ENCODE measurements around the gene SRSF7.
"Not testable (repeated sequence)": the region's sequence is repeated elsewhere in the genome, so short reads cannot be mapped to it uniquely, and the experiment has no call there.

Gene SRSF7

DNA sequence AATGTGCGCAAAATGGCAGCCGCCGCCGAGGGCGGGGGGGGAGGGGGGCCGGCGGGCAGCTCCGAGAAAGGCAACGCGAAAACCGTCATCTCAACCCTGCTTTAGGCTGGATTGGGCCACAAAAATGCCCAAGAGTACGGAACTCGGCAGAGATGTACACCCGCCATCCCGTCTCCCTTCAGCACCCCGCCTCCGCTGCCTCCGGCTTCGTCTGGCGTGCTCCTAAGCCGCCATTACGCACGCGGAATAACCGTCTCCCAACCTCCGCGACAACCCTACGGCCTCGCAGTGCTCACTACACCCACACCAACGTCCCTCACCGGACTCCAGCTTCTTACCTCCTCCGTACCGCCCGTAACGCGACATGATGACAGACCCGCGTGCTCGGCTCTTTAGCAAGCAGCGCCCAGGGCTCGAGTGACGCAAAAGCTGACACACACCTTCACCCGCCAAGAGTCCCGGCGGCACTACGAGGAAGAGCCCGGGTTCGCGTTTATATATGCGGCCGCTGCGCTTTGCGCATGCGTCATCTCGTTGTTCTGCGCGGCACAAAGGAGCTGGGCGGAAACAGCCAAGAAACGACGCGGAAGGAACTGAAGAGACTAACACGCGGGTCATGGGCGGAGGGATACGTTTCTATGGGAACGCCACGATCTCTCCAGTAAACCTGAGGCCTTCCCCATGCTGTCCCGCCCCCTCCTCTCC, at the start of gene SRSF7:
SRSF7 (minus strand) TSS at position 471 of the 705 bp plus-strand sequence; CDS start at position 366, 105 bp downstream.
- peak; percentile 97 for DNase-seq (ENCODE audit: low read depth)

DNA sequence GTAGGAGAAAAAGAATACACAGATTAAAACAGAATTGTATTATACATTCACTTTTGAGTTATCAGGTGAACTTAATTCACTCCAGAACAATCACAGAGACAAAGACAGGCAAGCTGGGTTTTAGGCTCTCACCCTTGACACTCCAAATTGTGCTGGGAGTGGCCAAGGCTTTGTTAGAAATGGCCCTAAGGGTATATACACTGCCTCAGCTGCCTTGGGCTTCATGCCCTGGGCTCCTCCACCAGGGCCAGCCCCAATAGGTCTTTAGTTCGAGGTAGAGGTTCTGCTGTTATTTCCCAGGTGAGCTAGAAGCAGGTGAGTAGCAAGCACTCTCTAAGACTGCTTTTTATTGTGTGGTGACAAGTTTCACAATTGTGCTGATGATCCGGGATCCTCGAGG, 46.8 kb upstream of the SRSF7 start:
- no peak for DNase-seq (ENCODE audit: low read depth)

DNA sequence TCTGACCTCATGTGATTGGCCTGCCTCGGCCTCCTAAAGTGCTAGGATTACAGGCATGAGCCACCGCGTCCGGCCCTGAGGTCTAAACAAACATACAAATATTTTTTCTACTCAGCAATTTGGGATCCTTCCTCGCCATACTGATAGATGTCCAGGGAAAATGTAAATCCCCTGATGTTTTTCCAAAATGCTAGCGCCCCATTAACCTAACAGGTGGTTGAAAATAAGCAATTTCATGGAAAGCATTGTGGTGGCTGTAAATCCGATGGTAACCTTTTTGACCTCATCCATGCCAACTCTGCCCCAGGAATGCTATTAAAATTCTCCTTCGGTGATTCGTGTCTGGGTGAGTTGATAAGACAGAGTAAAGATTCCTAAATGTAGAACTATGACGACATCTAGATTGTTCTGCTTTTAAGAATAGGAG, 46.1 kb upstream of the SRSF7 start:
- no peak for DNase-seq (ENCODE audit: low read depth)

DNA sequence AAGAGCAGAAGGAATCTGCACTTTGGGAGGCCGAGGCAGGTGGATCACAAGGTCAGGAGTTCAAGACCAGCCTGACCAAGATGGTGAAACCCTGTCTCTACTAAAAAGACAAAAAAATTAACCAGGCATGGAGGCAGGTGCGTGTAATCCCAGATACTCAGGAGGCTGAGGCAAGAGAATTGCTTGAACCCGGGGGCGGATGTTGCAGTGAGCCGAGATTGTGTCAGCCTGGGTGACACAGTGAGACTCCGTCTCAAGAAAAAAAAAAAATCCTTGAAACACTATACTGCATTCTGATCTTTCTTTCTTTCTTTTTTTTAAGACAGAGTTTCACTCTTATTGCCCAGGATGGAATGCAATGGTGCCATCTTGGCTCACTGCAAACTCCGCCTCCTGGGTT, 43.9 kb upstream of the SRSF7 start:
- not testable (repeated sequence) for DNase-seq (ENCODE audit: low read depth)

DNA sequence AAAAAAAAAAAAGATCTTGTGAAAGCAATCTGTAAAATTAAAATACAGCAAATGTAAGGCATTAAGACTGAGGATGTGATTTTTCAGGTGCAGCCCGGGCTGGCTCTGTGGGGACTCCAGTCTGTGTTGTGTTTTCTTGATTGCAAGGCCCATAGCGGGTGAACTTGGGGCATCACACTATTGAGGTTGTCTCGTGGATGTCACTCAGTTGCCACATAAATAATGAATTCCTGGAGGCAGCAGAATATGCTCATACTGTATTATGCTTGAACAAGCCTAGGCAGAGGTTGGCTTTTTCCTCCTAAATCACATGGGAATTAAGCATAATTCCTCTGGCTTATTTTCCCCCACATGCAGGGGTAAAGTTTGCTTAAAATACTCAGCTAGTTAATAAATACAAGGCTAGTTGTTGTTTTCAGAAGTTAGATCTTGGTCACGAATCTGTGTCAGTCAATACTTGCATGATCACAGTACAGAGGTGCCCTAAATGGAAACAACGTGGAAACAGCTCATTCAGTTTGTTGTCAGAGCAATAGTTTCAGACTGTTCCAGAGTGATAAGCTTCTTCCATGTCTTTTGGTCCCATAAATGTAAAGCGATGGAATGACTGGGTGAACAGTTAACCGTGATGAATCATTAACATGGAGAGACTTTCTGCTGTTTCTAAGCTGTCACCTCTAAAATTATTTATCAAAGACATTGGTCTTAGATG, 43.2 kb upstream of the SRSF7 start:
- no peak for DNase-seq (ENCODE audit: low read depth)

DNA sequence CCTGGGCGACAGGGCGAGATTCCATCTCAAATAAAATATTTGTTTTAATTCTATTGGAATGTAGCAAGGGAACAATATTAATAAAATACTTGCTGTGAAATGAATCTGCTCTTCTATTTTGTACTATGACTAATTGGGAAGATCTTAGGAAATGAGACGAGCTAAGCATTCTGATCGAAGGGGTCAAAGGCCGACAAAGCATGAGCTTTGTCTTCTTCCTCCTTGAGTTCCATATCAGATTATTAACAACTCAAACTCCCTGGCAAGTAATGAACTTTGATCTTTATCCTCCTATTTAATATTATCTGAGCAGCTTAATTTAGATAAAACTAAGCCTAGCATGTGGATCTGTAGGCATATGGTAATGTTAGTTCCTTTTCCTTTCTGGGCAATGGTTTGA, 42.4 kb upstream of the SRSF7 start:
- no peak for DNase-seq (ENCODE audit: low read depth)

DNA sequence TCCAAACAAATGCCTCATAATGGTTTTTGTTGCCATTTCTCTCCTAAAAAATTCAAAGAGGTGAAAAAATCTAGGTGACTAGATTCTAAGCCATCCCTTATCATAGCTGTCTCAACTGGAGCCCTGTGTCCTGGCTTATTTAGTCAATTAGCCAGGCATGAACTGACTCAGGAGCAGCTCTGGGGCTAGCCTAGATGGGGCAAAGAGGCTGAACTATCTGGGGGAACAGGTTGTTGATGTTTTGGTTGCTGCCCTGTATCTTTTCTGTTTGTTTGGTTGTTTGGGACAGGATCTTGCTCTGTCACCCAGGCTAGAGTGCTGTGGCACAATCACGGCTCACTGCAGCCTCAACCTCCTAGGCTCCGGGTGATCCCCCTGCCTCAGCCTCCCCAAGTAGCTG, 41.6 kb upstream of the SRSF7 start:
- no peak for DNase-seq (ENCODE audit: low read depth)

DNA sequence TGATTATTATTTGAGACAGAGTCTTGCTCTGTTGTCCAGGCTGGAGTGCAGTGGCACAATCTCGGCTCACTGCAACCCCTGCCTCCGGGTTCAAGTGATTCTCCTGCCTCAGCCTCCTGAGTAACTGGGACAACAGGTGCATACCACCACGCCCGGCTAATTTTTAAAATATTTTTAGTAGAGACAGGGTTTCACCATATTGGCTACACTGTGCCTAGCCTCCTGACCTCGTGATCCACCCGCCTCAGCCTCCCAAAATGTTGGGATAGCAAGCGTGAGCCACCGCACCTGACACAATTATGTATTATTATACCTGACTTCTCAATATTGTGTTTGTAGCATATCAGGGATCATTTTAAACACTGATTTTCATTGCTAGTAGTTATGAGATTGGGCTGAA, 41.2 kb upstream of the SRSF7 start:
- not testable (repeated sequence) for DNase-seq (ENCODE audit: low read depth)

DNA sequence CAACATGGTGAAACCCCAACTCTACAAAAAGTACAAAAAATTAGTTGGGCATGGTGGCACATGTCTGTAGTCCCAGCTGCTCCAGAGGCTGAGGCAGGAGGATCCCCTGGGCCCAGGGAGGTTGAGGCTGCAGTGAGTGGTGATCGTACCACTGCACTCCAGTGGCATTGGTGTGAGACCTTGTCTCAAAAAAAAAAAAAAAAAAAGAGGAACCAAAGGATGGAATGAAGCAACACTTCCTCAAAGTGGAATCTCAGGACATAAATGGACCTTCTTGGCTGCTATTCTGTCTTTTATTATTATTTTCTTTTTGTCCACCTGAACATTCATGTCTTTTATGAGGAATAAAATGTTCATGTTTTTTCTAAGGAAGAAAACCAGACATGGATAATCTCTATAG, 40.6 kb upstream of the SRSF7 start:
- no peak for DNase-seq (ENCODE audit: low read depth)

DNA sequence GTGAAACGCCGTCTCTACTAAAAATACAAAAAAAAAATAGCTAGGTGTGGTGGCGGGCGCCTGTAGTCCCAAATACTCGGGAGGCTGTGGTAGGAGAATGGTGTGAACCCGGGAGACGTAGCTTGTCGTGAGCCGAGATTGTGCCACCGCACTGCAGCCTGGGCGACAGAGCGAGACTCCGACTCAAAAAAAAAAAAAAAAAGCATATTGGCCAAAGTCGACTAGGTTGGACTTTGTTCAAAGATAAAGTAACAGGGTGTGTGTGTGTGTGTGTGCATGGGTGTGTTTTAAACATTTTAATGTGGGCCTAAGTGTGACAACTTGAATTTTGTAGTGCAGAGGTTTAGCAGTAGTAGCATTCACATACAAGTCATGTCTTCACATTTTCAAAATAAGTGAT, 38.5 kb upstream of the SRSF7 start:
- DNase-seq (ENCODE audit: low read depth): no peak

DNA sequence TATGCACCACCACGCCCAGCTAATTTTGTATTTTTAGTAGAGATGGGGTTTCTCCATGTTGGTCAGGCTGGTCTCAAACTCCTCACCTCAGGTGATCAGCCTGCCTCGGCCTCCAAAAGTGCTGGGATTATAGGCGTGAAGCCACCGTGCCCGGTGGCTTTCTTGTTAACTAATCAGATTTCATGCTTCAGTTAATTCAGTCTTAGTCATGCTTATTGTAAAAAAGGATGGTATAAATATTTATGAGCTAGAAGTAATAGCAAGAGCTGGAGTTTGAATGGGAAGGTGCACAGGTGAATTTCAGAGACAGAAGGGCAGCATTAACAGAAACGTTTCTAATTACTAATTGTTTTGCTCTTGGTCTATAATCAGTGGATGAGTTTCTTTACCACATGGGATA, 37.1 kb upstream of the SRSF7 start:
- no peak for DNase-seq (ENCODE audit: low read depth)

DNA sequence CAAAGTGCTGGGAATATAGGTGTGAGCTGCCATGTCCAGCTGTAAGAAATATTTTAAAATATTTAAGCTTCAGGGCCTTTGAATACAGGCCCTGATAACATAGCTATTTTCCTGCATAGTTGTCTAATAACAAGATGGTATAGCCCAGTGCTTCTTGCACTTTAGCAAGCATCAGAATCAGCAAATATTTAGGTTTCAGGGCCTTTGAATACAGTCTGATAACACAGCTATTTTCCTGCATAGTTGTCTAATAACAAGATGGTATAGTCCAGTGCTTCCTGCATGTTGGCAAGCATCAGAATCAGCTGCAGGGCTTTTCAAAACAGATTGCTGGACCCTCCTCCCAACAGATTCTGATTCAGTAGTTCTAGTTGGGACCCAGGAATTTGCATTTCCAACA, 32.4 kb upstream of the SRSF7 start:
- DNase-seq (ENCODE audit: low read depth): no peak

DNA sequence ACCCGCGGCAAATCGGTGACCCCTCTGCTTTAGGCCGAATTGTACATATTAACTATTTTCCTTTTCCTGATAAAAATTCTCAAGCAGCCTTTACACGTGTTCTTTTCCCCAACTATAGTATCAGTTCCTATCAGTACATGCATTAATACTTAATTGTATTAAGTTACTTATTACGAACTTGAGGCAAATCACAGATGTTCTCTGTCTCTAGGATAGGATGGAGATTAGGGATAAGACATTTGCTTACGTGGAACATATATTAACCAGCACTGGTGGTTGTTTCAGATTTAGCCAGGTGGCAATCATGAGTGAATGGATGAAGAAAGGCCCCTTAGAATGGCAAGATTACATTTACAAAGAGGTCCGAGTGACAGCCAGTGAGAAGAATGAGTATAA, 27.5 kb upstream of the SRSF7 start:
- DNase-seq (ENCODE audit: low read depth): no peak

DNA sequence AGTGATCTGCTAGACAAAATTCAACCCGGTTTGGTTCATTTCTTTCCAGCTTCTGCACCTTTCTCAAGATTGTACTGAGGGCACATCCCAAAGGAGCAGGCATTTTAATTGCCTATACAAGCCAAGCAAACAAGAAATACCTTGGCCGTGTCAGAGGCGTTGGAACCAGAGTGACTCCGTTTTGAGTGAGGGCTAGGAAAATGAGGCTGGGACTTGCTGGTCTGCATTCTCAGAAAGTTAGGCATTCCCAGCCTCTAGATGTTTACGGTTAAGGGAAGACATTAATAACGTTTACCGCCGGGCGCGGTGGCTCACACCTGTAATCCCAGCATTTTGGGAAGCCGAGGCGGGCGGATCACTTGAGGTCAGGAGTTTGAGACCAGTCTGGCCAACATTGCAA, 25.4 kb upstream of the SRSF7 start:
- no peak for DNase-seq (ENCODE audit: low read depth)

DNA sequence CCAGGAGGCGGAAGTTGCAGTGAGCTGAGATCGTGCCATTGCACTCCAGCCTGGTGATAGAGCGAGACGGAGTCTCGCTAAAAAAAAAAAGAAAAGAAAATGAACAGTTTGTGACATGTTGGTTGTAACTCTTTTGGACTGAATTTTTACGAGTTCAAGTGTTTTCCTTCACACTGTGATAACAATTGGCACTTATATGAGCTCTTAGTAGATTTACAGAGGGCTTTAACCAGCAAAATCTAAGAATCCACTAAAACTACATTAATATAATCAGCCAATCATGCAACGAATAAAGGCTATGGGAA, 24.7 kb upstream of the SRSF7 start:
- DNase-seq (ENCODE audit: low read depth): no peak

DNA sequence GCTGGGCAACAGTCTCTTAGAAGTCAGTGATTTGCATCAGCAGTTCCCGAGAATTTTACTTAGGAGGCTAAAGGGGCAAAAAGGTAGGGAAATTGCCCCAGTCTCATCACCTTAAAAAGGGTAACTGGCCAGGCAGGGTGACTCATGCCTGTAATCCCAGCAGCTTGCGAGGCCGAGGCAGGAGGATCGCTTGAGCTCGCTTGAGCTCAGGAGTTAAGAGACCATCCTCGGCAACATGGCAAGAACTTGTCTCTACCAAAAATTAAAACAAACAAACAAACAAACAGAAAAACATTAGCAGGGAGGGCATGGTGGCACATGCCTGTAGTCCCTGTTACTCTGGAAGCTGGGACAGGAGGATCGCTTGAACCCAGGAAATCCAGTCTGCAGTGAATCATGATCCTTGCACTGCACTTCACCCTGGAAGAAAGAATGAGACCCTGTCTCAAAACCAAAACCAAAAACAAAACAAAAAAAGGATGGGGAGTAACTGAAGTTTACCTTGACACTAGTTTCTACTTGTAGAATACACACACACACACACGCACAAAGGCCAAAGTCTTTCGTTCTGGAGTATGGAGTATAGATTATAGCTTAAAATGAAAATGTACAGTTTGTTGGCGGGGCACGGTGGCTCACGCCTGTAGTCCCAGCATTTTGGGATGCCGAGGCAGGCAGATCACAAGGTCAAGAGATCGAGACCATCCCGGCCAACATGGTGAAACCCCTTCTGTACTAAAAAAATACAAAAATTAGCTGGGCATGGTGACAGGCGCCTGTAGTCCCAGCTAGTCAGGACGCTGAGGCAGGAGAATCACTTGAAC, 24.1 kb upstream of the SRSF7 start:
- DNase-seq (ENCODE audit: low read depth): no peak

DNA sequence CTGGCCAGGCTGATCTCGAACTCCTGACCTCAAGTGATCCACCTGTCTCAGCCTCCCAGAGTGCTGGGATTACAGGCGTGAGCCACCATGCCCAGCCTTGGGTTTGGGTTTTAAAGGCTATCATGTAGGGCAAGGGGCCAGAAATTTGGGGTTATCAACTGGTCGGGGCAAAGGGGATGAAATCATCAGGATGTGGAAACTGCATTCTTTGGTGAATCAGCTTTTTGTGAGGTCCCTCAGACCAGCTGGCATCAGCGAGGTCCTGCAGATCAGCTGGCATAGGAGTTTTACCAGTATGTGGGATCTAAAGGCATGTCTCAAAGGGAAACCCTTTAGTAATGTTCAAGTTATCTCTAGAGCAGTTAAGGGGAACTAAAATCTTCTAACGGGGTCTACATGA, 20.5 kb upstream of the SRSF7 start:
- no peak for DNase-seq (ENCODE audit: low read depth)

DNA sequence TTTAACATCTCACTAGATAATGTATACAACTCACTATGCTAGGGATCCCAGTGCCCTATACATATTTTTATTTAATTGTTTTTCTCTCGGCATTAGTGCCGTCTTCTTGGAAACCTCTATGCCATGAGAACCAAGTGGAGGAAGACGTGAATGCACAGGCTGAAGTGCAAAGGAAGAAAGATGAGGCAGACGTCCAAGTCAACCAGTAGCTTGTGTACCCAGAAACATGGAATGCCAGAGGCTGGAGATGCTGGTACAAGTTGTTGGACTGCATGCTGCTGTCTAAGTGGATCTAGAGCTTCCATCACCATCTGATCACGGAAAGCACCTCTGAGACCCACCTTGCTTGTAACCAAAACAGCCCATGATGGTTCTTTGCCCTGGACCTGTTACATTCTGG, 14.4 kb upstream of the SRSF7 start:
- DNase-seq (ENCODE audit: low read depth): no peak

DNA sequence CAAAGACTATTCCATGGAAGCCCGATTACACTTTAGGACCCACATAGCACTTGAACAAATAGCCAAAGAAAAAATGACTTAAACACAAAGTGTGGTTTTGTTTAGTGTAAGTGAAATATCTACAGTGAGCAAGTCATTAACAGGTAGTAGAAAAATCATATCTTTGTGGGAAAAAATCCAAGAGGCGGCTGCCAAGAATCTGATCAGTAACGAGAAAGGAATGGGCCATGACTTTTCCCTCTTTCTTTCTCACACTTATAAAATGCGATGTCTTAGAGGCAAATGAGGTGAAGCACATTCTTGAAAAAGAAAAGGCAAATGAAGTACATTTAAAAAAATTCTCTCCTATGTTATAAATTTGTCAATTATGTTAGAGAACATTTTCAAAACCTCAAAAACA, 14.0 kb upstream of the SRSF7 start:
- DNase-seq (ENCODE audit: low read depth): no peak

DNA sequence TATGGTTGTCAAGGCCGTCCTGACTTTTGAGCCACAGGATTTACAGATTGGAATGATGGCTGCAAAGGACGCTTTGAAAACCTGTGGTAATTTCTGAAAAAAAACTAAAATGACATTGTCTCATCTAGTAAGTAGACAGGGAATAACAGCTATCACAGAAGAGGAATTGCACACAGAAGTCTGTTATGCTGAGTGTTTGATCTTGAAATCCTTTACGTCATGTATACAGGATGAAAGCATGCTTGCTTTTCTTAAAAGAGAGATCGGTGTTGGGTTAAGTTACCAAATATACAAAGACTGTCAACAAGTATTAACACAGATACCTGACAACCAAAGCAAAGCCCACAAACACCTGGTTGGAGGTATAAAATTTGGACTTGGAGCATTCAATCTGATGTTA, 12.6 kb upstream of the SRSF7 start:
- no peak for DNase-seq (ENCODE audit: low read depth)

DNA sequence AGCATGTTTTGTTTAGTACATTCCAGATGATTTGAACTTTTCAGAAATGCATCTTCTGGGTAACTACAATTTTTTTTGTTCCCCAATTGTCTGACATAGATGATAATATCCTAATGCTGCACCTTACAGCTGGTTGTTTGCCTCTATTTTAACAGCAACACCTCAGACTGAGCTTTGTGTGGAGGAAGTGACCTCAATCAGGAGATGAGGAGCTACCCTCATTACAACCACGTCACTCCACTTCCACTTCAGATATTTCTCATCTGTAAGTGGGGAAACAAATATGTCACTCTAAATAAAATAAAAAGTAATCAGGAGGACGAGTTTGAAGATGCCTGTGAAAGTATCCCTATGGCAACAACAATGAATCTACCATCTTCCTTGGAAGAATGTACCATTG, 12.1 kb upstream of the SRSF7 start:
- no peak for DNase-seq (ENCODE audit: low read depth)

DNA sequence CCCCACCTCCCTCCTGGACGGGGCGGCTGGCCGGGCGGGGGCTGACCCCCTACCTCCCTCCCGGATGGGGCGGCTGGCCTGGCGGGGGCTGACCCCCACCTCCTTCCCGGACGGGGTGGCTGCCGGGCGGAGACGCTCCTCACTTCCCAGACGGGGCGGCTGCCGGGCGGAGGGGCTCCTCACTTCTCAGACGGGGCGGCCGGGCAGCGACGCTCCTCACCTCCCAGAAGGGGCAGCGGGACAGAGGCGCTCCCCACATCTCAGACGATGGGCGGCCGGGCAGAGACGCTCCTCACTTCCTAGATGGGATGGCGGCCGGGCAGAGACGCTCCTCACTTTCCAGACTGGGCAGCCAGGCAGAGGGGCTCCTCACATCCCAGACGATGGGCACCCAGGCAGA, 4.7 kb upstream of the SRSF7 start:
- DNase-seq (ENCODE audit: low read depth): not testable (repeated sequence)

DNA sequence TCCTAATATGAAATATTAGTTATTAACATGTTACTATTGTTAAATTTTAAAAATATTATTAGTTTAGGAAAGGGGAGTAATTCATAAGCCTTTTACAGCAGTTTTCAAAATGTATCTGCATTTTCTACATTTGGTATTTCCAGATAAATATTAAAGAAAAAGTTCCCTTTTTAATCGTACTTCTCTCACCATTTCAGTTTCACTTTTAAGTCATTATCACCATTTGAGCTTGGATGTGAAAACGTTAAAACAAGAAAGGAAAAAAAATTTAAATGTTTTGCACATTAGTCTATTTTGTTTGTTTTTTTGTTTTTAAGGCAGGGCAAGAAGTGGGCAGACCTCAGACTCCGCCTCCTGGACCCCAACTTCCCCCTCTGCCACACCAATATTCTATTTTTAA, 3.3 kb upstream of the SRSF7 start:
- DNase-seq (ENCODE audit: low read depth): no peak

Data from activated T-cell treated with anti-CD3 and anti-CD28 coated beads for 24 hours (primary cell).